GOT3 (cell line): ENCODE data around the gene AHNAK2.

ENCODE experiments used
- DNase-seq: peaks from one replicate; lab custom pipeline; 2025; ENCODE audit warnings: mixed read lengths; lab: John Stamatoyannopoulos, UW

AHNAK2 gene

GRCh38 chr14:104986487-104987164, 8.5 kb upstream of the AHNAK2 start:
- no peak for DNase-seq

GRCh38 chr14:104985675-104986486, 7.7 kb upstream of the AHNAK2 start, which contains the start of gene CLBA1:
Gene CLBA1, plus strand, starts transcription at chr14:104985788. Its CDS starts 644 bp downstream, at chr14:104986432.
- DNase-seq: peak; percentile 48

- DNase-seq: no peak
Measured at GRCh38 chr14:104984056-104984894, 6.1 kb upstream of the AHNAK2 start.

- no peak for DNase-seq
Measured at GRCh38 chr14:104983231-104983721, 5.1 kb upstream of the AHNAK2 start.

GRCh38 chr14:104982548-104983230, 4.5 kb upstream of the AHNAK2 start:
- no peak for DNase-seq

GRCh38 chr14:104981699-104982541, 3.7 kb upstream of the AHNAK2 start:
- DNase-seq: no peak

GRCh38 chr14:104980611-104981531, 2.7 kb upstream of the AHNAK2 start:
- no peak for DNase-seq

- DNase-seq: no peak
Measured at GRCh38 chr14:104979758-104980610, 1.8 kb upstream of the AHNAK2 start.

- DNase-seq: no peak
Measured at GRCh38 chr14:104978746-104979691, 845 bp upstream of the AHNAK2 start.

GRCh38 chr14:104977008-104977680, 1.0 kb downstream of the AHNAK2 start:
- no peak for DNase-seq

- DNase-seq: peak; percentile 14
Measured at GRCh38 chr14:104976198-104977007, 1.8 kb downstream of the AHNAK2 start.

GRCh38 chr14:104975481-104976197, 2.5 kb downstream of the AHNAK2 start:
- DNase-seq: no peak

- DNase-seq: no peak
Measured at GRCh38 chr14:104974665-104975390, 3.3 kb downstream of the AHNAK2 start.

GRCh38 chr14:104974146-104974541, 4.0 kb downstream of the AHNAK2 start:
- no peak for DNase-seq
